ENCODE measurements around the gene TMA7. TPM values are rescaled to one million over a fixed set of nuclear protein-coding genes. Genes with fewer than 3 reads are reported as not detected.
"Not testable (repeated sequence)": the region's sequence is repeated elsewhere in the genome, so short reads cannot be mapped to it uniquely, and the experiment has no call there.

The TMA7 gene
- total and polyA plus RNA-seq, 2 donors (not counting 3 experiments of a cell fraction or from before 2014, with no cell fraction given), result 137 to 306 TPM

- dilution Hi-C loops (cut with MboI; ENCODE audit: extremely low pct_ligation_motif_present, low sequenced_read_pairs); FAIRE-seq; H3K9ac ChIP-seq (replicated peaks; ENCODE audit: extremely low read depth, insufficient read depth, low read length); H3K27me3 ChIP-seq (ENCODE audit: control insufficient read depth in 2 of 2, insufficient read depth in 2 of 2, low read length in 2 of 2); H3K9me1 ChIP-seq (replicated peaks; ENCODE audit: control insufficient read depth, extremely low read depth, insufficient read depth, low read length); H3K27ac ChIP-seq (ENCODE audit: insufficient read depth, low read depth, low read length); H3K4me3 ChIP-seq (replicated peaks in 1 of 3; ENCODE audit: insufficient read depth in 1 of 3, low read depth in 1 of 3, low read length in 3 of 3); BruUV-seq (replicated peaks); H3K9me3 ChIP-seq (replicated peaks; ENCODE audit: control insufficient read depth, insufficient read depth, low read length); DNase-seq (ENCODE audit: low read depth, low spot score); H3K4me2 ChIP-seq (ENCODE audit: insufficient read depth, low read length); H2AFZ ChIP-seq (ENCODE audit: low read depth, low read length); H3K79me2 ChIP-seq (ENCODE audit: control insufficient read depth, insufficient read depth, low read length); H4K20me1 ChIP-seq (replicated peaks; ENCODE audit: control insufficient read depth, extremely low read depth, insufficient read depth, low read length): not testable (repeated sequence)
- intact Hi-C loops (cut with micrococcal nuclease), result loop anchor here (1.0 kb wide), 3 partner anchors 35 to 255 kb away; no protein-coding TSS in a partner anchor
- CTCF ChIA-PET, result interaction anchor here (0.9 to 12.6 kb wide), 48 partner anchors 9 to 339 kb away, joined by 3 to 716 read pairs (median 4); partner anchors contain the start of genes ATRIP, CCDC51, CDC25A and IP6K2
- H3K36me3 ChIP-seq (ENCODE audit: control insufficient read depth in 2 of 2, extremely low read depth in 1 of 2, insufficient read depth in 2 of 2, low read length in 2 of 2), result peaks cover 0 to 10% of the 10 kb centered on the region in 2 experiments
- peaks cover 10% of the 10 kb centered on the region for H3K4me1 ChIP-seq (ENCODE audit: control insufficient read depth, extremely low read depth, insufficient read depth, low read length)
- POLR2A ChIA-PET, result interaction anchor here (0.9 to 1.3 kb wide), 2 partner anchors 34 to 38 kb away, joined by 4 to 7 read pairs; partner anchors contain the start of gene CCDC51
Observed at GRCh38 chr3:48401434-48401901, 38.6 kb upstream of the TMA7 start.

- POLR2A ChIA-PET, result no interaction called here
- dilution Hi-C loops (cut with MboI; ENCODE audit: extremely low pct_ligation_motif_present, low sequenced_read_pairs) (no loop called here), intact Hi-C loops (cut with micrococcal nuclease) (no loop called here)
- Histone ChIP-seq H3K4me3 (replicated peaks in 1 of 3; ENCODE audit: insufficient read depth in 1 of 3, low read depth in 1 of 3, low read length in 3 of 3) (no peak overlapping the region), H3K4me1 (ENCODE audit: control insufficient read depth, extremely low read depth, insufficient read depth, low read length) (peaks cover 10% of the 10 kb centered on the region), H3K9me1 (replicated peaks; ENCODE audit: control insufficient read depth, extremely low read depth, insufficient read depth, low read length) (no peaks in the 10 kb centered on the region), H3K27ac (ENCODE audit: insufficient read depth, low read depth, low read length) (no peak overlapping the region), H3K9me3 (replicated peaks; ENCODE audit: control insufficient read depth, insufficient read depth, low read length) (no peaks in the 10 kb centered on the region), H3K9ac (replicated peaks; ENCODE audit: extremely low read depth, insufficient read depth, low read length) (no peak overlapping the region), H3K79me2 (ENCODE audit: control insufficient read depth, insufficient read depth, low read length) (no peaks in the 10 kb centered on the region), H3K27me3 (ENCODE audit: control insufficient read depth in 2 of 2, insufficient read depth in 2 of 2, low read length in 2 of 2) (peaks cover 0 to 1% of the 10 kb centered on the region in 2 experiments), H2AFZ (ENCODE audit: low read depth, low read length) (peak overlapping the region; percentile 1), H3K4me2 (ENCODE audit: insufficient read depth, low read length) (no peak overlapping the region), H3K36me3 (ENCODE audit: control insufficient read depth in 2 of 2, extremely low read depth in 1 of 2, insufficient read depth in 2 of 2, low read length in 2 of 2) (peaks cover 0 to 13% of the 10 kb centered on the region in 2 experiments), H4K20me1 (replicated peaks; ENCODE audit: control insufficient read depth, extremely low read depth, insufficient read depth, low read length) (no peaks in the 10 kb centered on the region)
- no TSS peak for BruUV-seq (replicated peaks)
- DNase-seq (ENCODE audit: low read depth, low spot score) (peak; percentile 89), FAIRE-seq (peak; percentile 92)
- CTCF ChIA-PET, result interaction anchor here (3.3 to 12.6 kb wide), 2 partner anchors 34 to 145 kb away, joined by 86 to 716 read pairs; no protein-coding TSS in a partner anchor
- TF ChIP-seq POLR2AphosphoS5 (IDR thresholded peaks at IDR 0.05; ENCODE audit: insufficient read depth, low read depth, low read length) (peak; percentile 40), FOS (IDR thresholded peaks at IDR 0.05; ENCODE audit: borderline replicate concordance, insufficient read depth, low read length) (peak; percentile 95), MAX (IDR thresholded peaks at IDR 0.05; ENCODE audit: insufficient read depth, insufficient read length) (peak; percentile 77), JUN (IDR thresholded peaks at IDR 0.05; ENCODE audit: borderline replicate concordance, insufficient read depth, insufficient read length, low read depth) (peak; percentile 64), CTCF (IDR thresholded peaks at IDR 0.05; ENCODE audit: extremely low read depth in 1 of 2, insufficient read depth in 1 of 2, low read depth in 1 of 2, low read length in 2 of 2) (no peak), GATA2 (IDR thresholded peaks at IDR 0.05; ENCODE audit: insufficient read depth, insufficient read length, low read depth, low read length) (no peak), POLR2A (IDR thresholded peaks at IDR 0.05; ENCODE audit: low read depth, low read length) (no peak), MYC (IDR thresholded peaks at IDR 0.05; ENCODE audit: low read depth, low read length) (peak; percentile 93), EZH2 (IDR thresholded peaks at IDR 0.05; ENCODE audit: borderline replicate concordance, low read depth, low read length, severe bottlenecking) (no peak)
Observed at GRCh38 chr3:48402281-48402732, 37.8 kb upstream of the TMA7 start.

All from endothelial cell of umbilical vein (primary cell).